Liver (tissue), 9 donors: ENCODE measurements around the gene ETV3. TPM values are rescaled to one million over a fixed set of nuclear protein-coding genes. Genes with fewer than 3 reads are reported as not detected.

ENCODE experiments used
- DNase-seq: peaks from one replicate; pipeline ENCODE4 v3.0.0-alpha.2; 2017; ENCODE audit warnings: low spot score
- H3K27ac ChIP-seq, 2 donors: one replicate each; pipeline ENCODE4 v1.7.0; 2013; ENCODE audit warnings: inconsistent platforms in 2 of 2, low read length in 2 of 2, control low read depth in 1 of 2, low read depth in 1 of 2, mild to moderate bottlenecking in 1 of 2
- H3K27me3 ChIP-seq, 4 donors: one replicate each; pipeline versions ENCODE4 v1.6.1 to v1.7.0; 2013; ENCODE audit warnings: low read length in 3 of 4, inconsistent platforms in 1 of 4, mild to moderate bottlenecking in 1 of 4, moderate library complexity in 1 of 4; ENCODE audit not compliant: control insufficient read depth in 4 of 4, insufficient read depth in 4 of 4
- H3K36me3 ChIP-seq, 4 donors: one replicate each; pipeline versions ENCODE4 v1.6.1 to v1.7.0; 2013; ENCODE audit warnings: low read length in 3 of 4, mild to moderate bottlenecking in 3 of 4, low read depth in 1 of 4, moderate library complexity in 1 of 4; ENCODE audit not compliant: control insufficient read depth in 4 of 4, insufficient read depth in 3 of 4
- H3K4me1 ChIP-seq, 4 donors: one replicate each; pipeline versions ENCODE4 v1.6.1 to v1.7.0; 2013; ENCODE audit warnings: low read length in 3 of 4, mild to moderate bottlenecking in 3 of 4, moderate library complexity in 1 of 4; ENCODE audit not compliant: control insufficient read depth in 4 of 4, insufficient read depth in 4 of 4
- H3K4me3 ChIP-seq, 3 donors: one replicate each; pipeline versions ENCODE4 v1.6.1 to v1.7.0; 2013; ENCODE audit warnings: low read length in 3 of 3, control low read depth in 1 of 3, low read depth in 1 of 3, mild to moderate bottlenecking in 1 of 3
- H3K9ac ChIP-seq, 2 donors: one replicate each; pipeline ENCODE4 v1.7.0; 2013; ENCODE audit warnings: low read length in 2 of 2, mild to moderate bottlenecking in 2 of 2, moderate library complexity in 2 of 2, control low read depth in 1 of 2, low read depth in 1 of 2
- H3K9me3 ChIP-seq, 4 donors: one replicate each; pipeline versions ENCODE4 v1.6.1 to v1.7.0; 2013; ENCODE audit warnings: low read length in 3 of 4; ENCODE audit not compliant: control insufficient read depth in 4 of 4
- ATF3 ChIP-seq: IDR thresholded peaks from 2 replicates; pipeline ENCODE4 v1.6.1; 2016; ENCODE audit warnings: antibody characterized with exemption
- CTCF ChIP-seq: fragments of 150-350 bp; IDR thresholded peaks from 2 replicates; pipeline ENCODE4 v1.5.1; 2017; ENCODE audit warnings: improper control_type of control experiment, low read depth, low read length; ENCODE audit not compliant: missing input control
- EGR1 ChIP-seq, 2 donors: IDR thresholded peaks; 2 replicates each; pipeline ENCODE4 v1.6.1; 2016 to 2018; ENCODE audit warnings: antibody characterized with exemption in 2 of 2, low read depth in 2 of 2
- FOXA1 ChIP-seq: IDR thresholded peaks from 2 replicates; pipeline ENCODE4 v1.6.1; 2016; ENCODE audit warnings: antibody characterized with exemption
- GABPA ChIP-seq, 2 donors: IDR thresholded peaks in 1 of 2; conservative IDR thresholded peaks in 1 of 2; 2 replicates each; pipeline ENCODE4 v1.6.1; 2016; ENCODE audit warnings: antibody characterized with exemption in 2 of 2, mild to moderate bottlenecking in 1 of 2, moderate library complexity in 1 of 2
- HNF4A ChIP-seq, 2 donors: conservative IDR thresholded peaks; 2 replicates each; pipeline ENCODE4 v1.6.1; 2016; ENCODE audit warnings: antibody characterized with exemption in 2 of 2, mild to moderate bottlenecking in 2 of 2
- HNF4G ChIP-seq: IDR thresholded peaks from 2 replicates; pipeline ENCODE4 v1.6.1; 2016; ENCODE audit warnings: antibody characterized with exemption
- JUND ChIP-seq, 2 donors: IDR thresholded peaks; 2 replicates each; pipeline ENCODE4 v1.6.1; 2016; ENCODE audit warnings: antibody characterized with exemption in 2 of 2
- MAX ChIP-seq: IDR thresholded peaks from 2 replicates; pipeline ENCODE4 v1.6.1; 2016; ENCODE audit warnings: antibody characterized with exemption
- NR2F2 ChIP-seq: IDR thresholded peaks from 2 replicates; pipeline ENCODE4 v1.6.1; 2016; ENCODE audit warnings: antibody characterized with exemption
- RAD21 ChIP-seq, 2 donors: IDR thresholded peaks; 2 replicates each; pipeline ENCODE4 v1.6.1; 2016; ENCODE audit warnings: antibody characterized with exemption in 2 of 2, mild to moderate bottlenecking in 2 of 2
- REST ChIP-seq: IDR thresholded peaks from 2 replicates; pipeline ENCODE4 v1.6.1; 2016; ENCODE audit warnings: antibody characterized with exemption, mild to moderate bottlenecking
- RXRA ChIP-seq, 2 donors: IDR thresholded peaks; 2 replicates each; pipeline ENCODE4 v1.6.1; 2017 to 2018; ENCODE audit warnings: antibody characterized with exemption in 2 of 2, mild to moderate bottlenecking in 1 of 2
- SP1 ChIP-seq: IDR thresholded peaks from 2 replicates; pipeline ENCODE4 v1.6.1; 2018; ENCODE audit warnings: antibody characterized with exemption, mild to moderate bottlenecking
- TAF1 ChIP-seq: conservative IDR thresholded peaks from 2 replicates; pipeline ENCODE4 v1.6.1; 2016; ENCODE audit warnings: antibody characterized with exemption, mild to moderate bottlenecking
- YY1 ChIP-seq: IDR thresholded peaks from 2 replicates; pipeline ENCODE4 v1.6.1; 2016; ENCODE audit warnings: antibody characterized with exemption, mild to moderate bottlenecking
- ZBTB33 ChIP-seq: IDR thresholded peaks from 2 replicates; pipeline ENCODE4 v1.6.1; 2016; ENCODE audit warnings: antibody characterized with exemption
- WGBS: extraction: QIAGEN DNeasy Blood & Tissue Kit; methylation state at CpG from one replicate; pipeline ENCODE4 v1.1.7; 2013; 5-methylcytosine and 5-hydroxymethylcytosine counted together
- polyA plus RNA-seq, 2 donors: library from polyadenylated mRNA; stranded (reverse) in 1 of 2; unstranded in 1 of 2; fragments of 200-250 nt in 1 of 2; fragments of >200 nt in 1 of 2; fragmentation: Nextera tagmentation in 1 of 2; extraction: Ambion mirVana in 1 of 2; gene quantifications; one replicate each; pipeline versions ENCODE4 v1.2.1 to v1.2.3, GENCODE V29; 2013 to 2015
- total RNA-seq, 2 donors: library from RNA; depleted of rRNA; stranded (reverse); fragments of >200 nt; gene quantifications; one replicate each; pipeline ENCODE4 v1.2.3, GENCODE V29; 2014
- donor health status: healthy.
- donor health status: healthy.
- donor health status: healthy.
- donor health status: healthy.
- donor health status: healthy.

ETV3 gene
- total and polyA plus RNA-seq, 4 donors = 2.0 to 10.8 (median 5.3) TPM

- Histone ChIP-seq H3K36me3 (no peaks in the 10 kb centered on the region), H3K27ac (no peak overlapping the region), H3K4me1 (peaks cover 0 to 5% (median 1%) of the 10 kb centered on the region in 4 donors), H3K9ac (no peak overlapping the region), H3K9me3 (no peaks in the 10 kb centered on the region), H3K4me3 (no peak overlapping the region), H3K27me3 (no peaks in the 10 kb centered on the region)
- DNase-seq = no peak
- TF ChIP-seq ZBTB33 (no peak), YY1 (no peak), REST (no peak), MAX (no peak), HNF4G (no peak), RXRA (IDR thresholded peaks at IDR 0.05) (no peak), FOXA1 (no peak), ATF3 (no peak), EGR1 (IDR thresholded peaks at IDR 0.05; ENCODE audit: low read depth in 2 of 2) (no peak), JUND (IDR thresholded peaks at IDR 0.05) (no peak), CTCF (no peak), GABPA (IDR thresholded peaks at IDR 0.05 in 1 of 2, conservative IDR thresholded peaks at IDR 0.05 in 1 of 2) (no peak), NR2F2 (no peak), TAF1 (no peak), SP1 (no peak), RAD21 (IDR thresholded peaks at IDR 0.05) (no peak), HNF4A (conservative IDR thresholded peaks at IDR 0.05) (no peak)
- 91% methylated on average over 18 of the region's 18 CpGs for WGBS
Observed at GRCh38 chr1:157114183-157115121, 23.7 kb downstream of the ETV3 start.
